Measurements from ENCODE around the gene PRLR. TPM values are rescaled to one million over a fixed set of nuclear protein-coding genes. Genes with fewer than 3 reads are reported as not detected.

Gene PRLR
- total RNA-seq, 2 experiments from 2014 or later = not detected

- Mint-ChIP-seq H3K9me3 (no peaks in the 10 kb centered on the region), H3K27ac (no peak overlapping the region), H3K36me3 (ENCODE audit: low read depth) (no peaks in the 10 kb centered on the region), H3K27me3 (peaks cover 27% of the 10 kb centered on the region), H3K4me1 (ENCODE audit: low read depth) (no peaks in the 10 kb centered on the region), H3K4me3 (no peak overlapping the region)
- TF ChIP-seq, protein P1, sequence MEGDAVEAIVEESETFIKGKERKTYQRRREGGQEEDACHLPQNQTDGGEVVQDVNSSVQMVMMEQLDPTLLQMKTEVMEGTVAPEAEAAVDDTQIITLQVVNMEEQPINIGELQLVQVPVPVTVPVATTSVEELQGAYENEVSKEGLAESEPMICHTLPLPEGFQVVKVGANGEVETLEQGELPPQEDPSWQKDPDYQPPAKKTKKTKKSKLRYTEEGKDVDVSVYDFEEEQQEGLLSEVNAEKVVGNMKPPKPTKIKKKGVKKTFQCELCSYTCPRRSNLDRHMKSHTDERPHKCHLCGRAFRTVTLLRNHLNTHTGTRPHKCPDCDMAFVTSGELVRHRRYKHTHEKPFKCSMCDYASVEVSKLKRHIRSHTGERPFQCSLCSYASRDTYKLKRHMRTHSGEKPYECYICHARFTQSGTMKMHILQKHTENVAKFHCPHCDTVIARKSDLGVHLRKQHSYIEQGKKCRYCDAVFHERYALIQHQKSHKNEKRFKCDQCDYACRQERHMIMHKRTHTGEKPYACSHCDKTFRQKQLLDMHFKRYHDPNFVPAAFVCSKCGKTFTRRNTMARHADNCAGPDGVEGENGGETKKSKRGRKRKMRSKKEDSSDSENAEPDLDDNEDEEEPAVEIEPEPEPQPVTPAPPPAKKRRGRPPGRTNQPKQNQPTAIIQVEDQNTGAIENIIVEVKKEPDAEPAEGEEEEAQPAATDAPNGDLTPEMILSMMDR (IDR thresholded peaks at IDR 0.05) = no peak
- intact Hi-C loops (cut with micrococcal nuclease) = no loop called here
- ChIA-PET CTCF (interaction anchor here (0.8 kb wide), 1 partner anchor 525 kb away, joined by 3 read pairs; no protein-coding TSS in a partner anchor), POLR2A (no interaction called here)
- DNase-seq (no peak), ATAC-seq (no peak)
These were observed 162.3 kb downstream of the PRLR start for GRCh38 chr5:35067985-35068384.

DNA sequence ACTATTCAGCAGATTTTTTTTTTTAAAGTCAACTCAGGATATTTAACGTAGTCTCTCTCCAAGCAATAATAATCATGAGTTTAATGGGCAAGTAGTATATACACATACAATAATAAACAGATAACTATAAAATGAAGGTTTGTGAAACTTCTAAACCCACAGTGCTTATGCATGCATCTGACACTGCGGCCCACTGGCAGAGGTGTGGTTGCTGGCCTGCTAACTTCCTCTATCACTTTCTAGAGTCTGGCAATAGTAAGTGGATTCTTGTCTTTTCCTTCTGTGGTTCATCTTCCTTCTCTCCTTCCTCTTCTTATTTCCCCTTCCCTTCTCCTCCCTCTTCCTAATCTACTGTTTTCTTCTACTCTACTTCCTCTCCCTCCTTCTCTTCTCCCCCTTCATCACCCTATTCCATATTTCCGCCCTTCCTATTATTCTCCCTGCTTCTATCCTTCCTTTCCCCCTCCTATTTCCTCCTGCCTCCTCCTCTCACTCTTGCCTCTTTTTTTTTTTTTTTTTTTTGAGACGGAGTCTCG is 164.0 kb downstream of the PRLR start:
- H3K9me3 Mint-ChIP-seq = no peaks in the 10 kb centered on the region
- CTCF ChIA-PET = no interaction called here
- intact Hi-C loops (cut with micrococcal nuclease) = no loop called here
- H3K27me3 Mint-ChIP-seq = peaks cover 24% of the 10 kb centered on the region
- TF ChIP-seq, protein P1 (IDR thresholded peaks at IDR 0.05) = no peak
- POLR2A ChIA-PET = no interaction called here
- ATAC-seq = no peak
- no peak for DNase-seq
- no peak overlapping the region for H3K27ac Mint-ChIP-seq
- no peaks in the 10 kb centered on the region for H3K36me3 Mint-ChIP-seq (ENCODE audit: low read depth)
- H3K4me3 Mint-ChIP-seq = no peak overlapping the region
- H3K4me1 Mint-ChIP-seq (ENCODE audit: low read depth) = no peaks in the 10 kb centered on the region

- Mint-ChIP-seq H3K27ac (no peak overlapping the region), H3K9me3 (no peaks in the 10 kb centered on the region), H3K27me3 (peaks cover 31% of the 10 kb centered on the region), H3K4me1 (ENCODE audit: low read depth) (peaks cover 2% of the 10 kb centered on the region), H3K4me3 (no peak overlapping the region), H3K36me3 (ENCODE audit: low read depth) (no peaks in the 10 kb centered on the region)
- CTCF ChIA-PET = interaction anchor here (1.0 kb wide), 1 partner anchor 60 kb away, joined by 3 read pairs; no protein-coding TSS in a partner anchor
- DNase-seq (no peak), ATAC-seq (no peak)
- TF ChIP-seq, protein P1 (IDR thresholded peaks at IDR 0.05) = no peak
- intact Hi-C loops (cut with micrococcal nuclease) = no loop called here
- POLR2A ChIA-PET = no interaction called here
These were observed 166.9 kb downstream of the PRLR start for GRCh38 chr5:35063414-35063813.

GRCh38 chr5:35061211-35061770 is 169.0 kb downstream of the PRLR start:
- H3K27ac Mint-ChIP-seq = no peak overlapping the region
- DNase-seq = no peak
- no peak for ATAC-seq
- CTCF ChIA-PET = no interaction called here
- peaks cover 10% of the 10 kb centered on the region for H3K4me1 Mint-ChIP-seq (ENCODE audit: low read depth)
- H3K9me3 Mint-ChIP-seq = no peaks in the 10 kb centered on the region
- H3K27me3 Mint-ChIP-seq = peaks cover 31% of the 10 kb centered on the region
- TF ChIP-seq, protein P1 (IDR thresholded peaks at IDR 0.05) = no peak
- POLR2A ChIA-PET = no interaction called here
- intact Hi-C loops (cut with micrococcal nuclease) = no loop called here
- no peak overlapping the region for H3K4me3 Mint-ChIP-seq
- no peaks in the 10 kb centered on the region for H3K36me3 Mint-ChIP-seq (ENCODE audit: low read depth)

DNA sequence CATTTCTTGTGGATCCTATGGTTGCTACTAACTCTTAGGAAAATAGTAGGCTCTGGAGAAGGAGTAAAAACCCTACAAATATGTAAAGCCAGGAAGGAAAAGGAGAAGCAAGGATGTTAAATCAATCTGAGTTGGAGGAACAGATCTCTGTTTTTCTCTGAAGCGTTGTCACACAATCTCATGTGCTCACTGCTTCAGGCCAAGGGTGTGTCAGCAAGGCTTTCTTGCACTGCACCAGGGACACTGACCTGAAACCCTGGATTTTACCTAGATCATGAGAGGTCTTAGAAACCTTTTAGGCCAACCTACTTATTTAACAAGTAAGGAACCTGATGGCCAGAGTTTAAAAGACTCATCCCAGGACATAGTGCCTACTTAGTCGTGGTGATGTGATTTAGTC is 170.1 kb downstream of the PRLR start:
- no peak overlapping the region for H3K27ac Mint-ChIP-seq
- ATAC-seq (no peak), DNase-seq (no peak)
- H3K4me1 Mint-ChIP-seq (ENCODE audit: low read depth) = peaks cover 10% of the 10 kb centered on the region
- no peaks in the 10 kb centered on the region for H3K9me3 Mint-ChIP-seq
- intact Hi-C loops (cut with micrococcal nuclease) = no loop called here
- H3K4me3 Mint-ChIP-seq = no peak overlapping the region
- POLR2A ChIA-PET = no interaction called here
- H3K27me3 Mint-ChIP-seq = peaks cover 26% of the 10 kb centered on the region
- CTCF ChIA-PET = no interaction called here
- TF ChIP-seq, protein P1 (IDR thresholded peaks at IDR 0.05) = no peak
- no peaks in the 10 kb centered on the region for H3K36me3 Mint-ChIP-seq (ENCODE audit: low read depth)
